Esophagus muscularis mucosa (tissue), 4 donors: ENCODE data around the gene E4F1. TPM values are rescaled to one million over a fixed set of nuclear protein-coding genes. Genes with fewer than 3 reads are reported as not detected.
A peak's percentile ranks its signal among the peaks of the same experiment; 100 is the strongest.
"Not testable (repeated sequence)": the region's sequence is repeated elsewhere in the genome, so short reads cannot be mapped to it uniquely, and the experiment has no call there.

Experiments used
- DNase-seq: peaks from one replicate; pipeline ENCODE4 v3.0.0-alpha.2; 2017; ENCODE audit errors: extremely low spot score
- H3K27ac ChIP-seq, 4 donors: fragments of 200-600 bp; sonication (generic); replicated peaks in 1 of 4; 1 replicate in 3 of 4; 2 replicates in 1 of 4; pipeline ENCODE4 v1.5.1; 2016 to 2019; ENCODE audit warnings: mild to moderate bottlenecking in 1 of 4
- H3K27me3 ChIP-seq, 4 donors: fragments of 200-600 bp; sonication (generic); one replicate each; pipeline versions ENCODE4 v1.5.1 to v1.6.0; 2016 to 2019
- H3K36me3 ChIP-seq, 4 donors: fragments of 200-600 bp; sonication (generic); one replicate each; pipeline ENCODE4 v1.5.1; 2016 to 2019
- H3K4me1 ChIP-seq, 4 donors: fragments of 200-600 bp; sonication (generic); one replicate each; pipeline ENCODE4 v1.5.1; 2016 to 2019
- H3K4me3 ChIP-seq, 4 donors: fragments of 200-600 bp; sonication (generic); 1 replicate in 2 of 4; 2 replicates in 2 of 4; pipeline ENCODE4 v1.5.1; 2016 to 2019; ENCODE audit warnings: mild to moderate bottlenecking in 4 of 4, moderate library complexity in 1 of 4
- H3K9me3 ChIP-seq, 4 donors: fragments of 200-600 bp; sonication (generic); 1 replicate in 3 of 4; 2 replicates in 1 of 4; pipeline ENCODE4 v1.5.1; 2016 to 2019
- EP300 ChIP-seq: sonication (generic); formaldehyde crosslinking; IDR thresholded peaks from one replicate; pipeline ENCODE4 v1.6.1; 2017; ENCODE audit warnings: antibody characterized with exemption
- POLR2A ChIP-seq: fragments of 450-650 bp; IDR thresholded peaks from one replicate; pipeline ENCODE4 v1.6.1; 2017; ENCODE audit warnings: antibody characterized with exemption, moderate library complexity, mild to moderate bottlenecking, low read depth
- POLR2AphosphoS5 ChIP-seq, 2 donors: sonication (generic); formaldehyde crosslinking; IDR thresholded peaks; one replicate each; pipeline ENCODE4 v1.6.1; 2017; ENCODE audit warnings: antibody characterized with exemption in 2 of 2
- WGBS: methylation state at CpG from one replicate; pipeline ENCODE4 v1.1.5; 2018; 5-methylcytosine and 5-hydroxymethylcytosine counted together
- intact Hi-C: fragments of 100-400 bp; cut with DNase I; formaldehyde crosslinking; loops from one replicate; pipeline ENCODE4 v1.15.1; 2023
- total RNA-seq, 4 donors: library from RNA; depleted of rRNA; stranded (reverse); fragments of >200 nt; gene quantifications; one replicate each; pipeline versions ENCODE4 v1.1.0 to v1.2.1, GENCODE V29; 2016
- TF ChIP-seq, protein P1 (sequence below), 3 experiments: fragments of 200-600 bp in 2 of 3; fragments of 450-650 bp in 1 of 3; sonication (generic) in 2 of 3; IDR thresholded peaks; one replicate each; pipeline ENCODE4 v1.5.1; 2017 to 2019; ENCODE audit warnings: antibody characterized with exemption in 3 of 3, mild to moderate bottlenecking in 2 of 3, moderate library complexity in 1 of 3

The E4F1 gene
- total RNA-seq, 4 donors from 2014 or later = 19.1 to 39.7 (median 28.5) TPM

DNA sequence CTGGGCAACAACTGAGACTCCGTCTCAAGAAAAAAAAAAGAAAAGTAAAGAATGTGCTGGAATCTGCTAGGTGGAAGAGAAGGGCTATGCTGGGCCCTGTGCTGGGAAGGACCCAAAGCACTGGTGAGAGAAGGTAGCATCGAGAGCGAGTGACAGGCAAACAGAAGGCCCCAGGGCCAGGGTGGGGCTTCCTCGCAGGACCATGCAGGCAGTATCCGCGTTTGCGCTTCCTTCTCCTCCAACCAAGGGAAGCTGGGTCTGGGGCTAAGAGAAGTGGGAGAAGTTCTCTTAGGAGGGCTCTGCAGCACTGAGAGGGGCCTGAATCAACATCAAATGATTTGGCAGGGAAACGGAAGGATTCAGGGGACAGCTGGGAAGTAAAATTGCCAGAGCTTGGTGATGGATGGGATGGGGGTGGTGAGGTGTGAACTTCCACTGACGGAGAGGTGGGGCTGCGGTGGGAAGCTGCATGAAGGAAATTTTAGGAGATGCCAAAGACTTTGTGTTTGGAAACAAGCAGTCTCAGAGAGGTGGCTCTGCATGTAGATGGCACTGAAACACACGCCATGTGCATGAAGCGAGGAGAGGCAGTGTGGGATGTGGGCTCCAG, 33.2 kb downstream of the E4F1 start:
- TF ChIP-seq, protein P1, sequence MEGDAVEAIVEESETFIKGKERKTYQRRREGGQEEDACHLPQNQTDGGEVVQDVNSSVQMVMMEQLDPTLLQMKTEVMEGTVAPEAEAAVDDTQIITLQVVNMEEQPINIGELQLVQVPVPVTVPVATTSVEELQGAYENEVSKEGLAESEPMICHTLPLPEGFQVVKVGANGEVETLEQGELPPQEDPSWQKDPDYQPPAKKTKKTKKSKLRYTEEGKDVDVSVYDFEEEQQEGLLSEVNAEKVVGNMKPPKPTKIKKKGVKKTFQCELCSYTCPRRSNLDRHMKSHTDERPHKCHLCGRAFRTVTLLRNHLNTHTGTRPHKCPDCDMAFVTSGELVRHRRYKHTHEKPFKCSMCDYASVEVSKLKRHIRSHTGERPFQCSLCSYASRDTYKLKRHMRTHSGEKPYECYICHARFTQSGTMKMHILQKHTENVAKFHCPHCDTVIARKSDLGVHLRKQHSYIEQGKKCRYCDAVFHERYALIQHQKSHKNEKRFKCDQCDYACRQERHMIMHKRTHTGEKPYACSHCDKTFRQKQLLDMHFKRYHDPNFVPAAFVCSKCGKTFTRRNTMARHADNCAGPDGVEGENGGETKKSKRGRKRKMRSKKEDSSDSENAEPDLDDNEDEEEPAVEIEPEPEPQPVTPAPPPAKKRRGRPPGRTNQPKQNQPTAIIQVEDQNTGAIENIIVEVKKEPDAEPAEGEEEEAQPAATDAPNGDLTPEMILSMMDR (IDR thresholded peaks at IDR 0.05) = no peak
- no peak for TF ChIP-seq POLR2AphosphoS5 (IDR thresholded peaks at IDR 0.05)
- TF ChIP-seq POLR2A = no peak
- no peak for TF ChIP-seq EP300
- peaks cover 6 to 9% (median 7%) of the 10 kb centered on the region in 4 donors for H3K4me1 ChIP-seq
- H3K27me3 ChIP-seq = no peaks in the 10 kb centered on the region
- peaks cover 78 to 94% (median 92%) of the 10 kb centered on the region in 4 donors for H3K36me3 ChIP-seq
- H3K27ac ChIP-seq = no peak overlapping the region
- 72% methylated on average over 12 of the region's 12 CpGs for WGBS
- intact Hi-C loops = no loop called here
- no peak overlapping the region for H3K4me3 ChIP-seq
- DNase-seq = no peak
- H3K9me3 ChIP-seq = no peaks in the 10 kb centered on the region

DNA sequence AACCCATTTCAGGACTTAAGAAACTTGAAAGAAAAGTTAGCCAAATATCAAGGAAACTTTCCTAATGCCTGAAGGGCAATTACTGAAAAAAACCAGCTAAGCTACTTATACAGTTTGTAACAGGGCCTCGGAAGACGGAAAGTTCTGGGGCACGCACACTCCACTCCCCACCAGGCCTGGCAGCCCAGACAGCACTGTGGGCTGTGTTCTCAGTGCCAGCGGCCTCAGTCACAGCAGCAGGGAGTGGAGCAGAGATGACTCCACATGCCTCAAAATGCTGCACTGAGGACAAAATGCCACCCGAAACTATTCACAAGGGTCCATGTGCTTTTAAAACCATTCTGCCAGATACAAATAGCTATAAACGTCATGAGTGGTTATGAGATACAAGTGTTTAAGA, 34.3 kb downstream of the E4F1 start:
- intact Hi-C loops = no loop called here
- Histone ChIP-seq H3K36me3 (peaks cover 88 to 100% (median 98%) of the 10 kb centered on the region in 4 donors), H3K9me3 (no peaks in the 10 kb centered on the region)

DNA sequence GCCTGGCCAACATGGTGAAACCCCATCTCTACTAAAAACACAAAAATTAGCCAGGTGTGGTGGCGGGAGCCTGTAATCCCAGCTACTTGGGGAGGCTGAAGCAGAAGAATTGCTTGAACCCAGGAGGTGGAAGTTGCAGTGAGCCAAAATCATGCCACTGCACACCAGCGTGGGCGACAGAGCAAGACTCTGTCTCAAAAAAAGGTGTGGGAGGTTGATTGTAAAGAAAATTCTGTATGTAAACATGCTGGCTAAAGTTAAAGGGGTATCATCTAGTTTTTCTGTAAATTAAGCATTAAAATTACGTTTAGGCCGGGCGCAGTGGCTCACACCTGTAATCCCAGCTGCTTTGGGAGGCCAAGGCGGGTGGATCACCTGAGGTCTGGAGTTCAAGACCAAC, 35.1 kb downstream of the E4F1 start:
- intact Hi-C loops, H3K4me3 ChIP-seq, H3K27ac ChIP-seq, H3K27me3 ChIP-seq, DNase-seq, H3K4me1 ChIP-seq, H3K9me3 ChIP-seq: not testable (repeated sequence)
- 92% methylated on average over 7 of the region's 7 CpGs for WGBS
- peaks cover 89 to 100% (median 98%) of the 10 kb centered on the region in 4 donors for H3K36me3 ChIP-seq

More for the DNA sequence above, 34.3 kb downstream of the E4F1 start:
- Histone ChIP-seq H3K4me3 (no peak overlapping the region), H3K27me3 (no peaks in the 10 kb centered on the region), H3K27ac (no peak overlapping the region), H3K4me1 (no peaks in the 10 kb centered on the region)
- no peak for DNase-seq
- WGBS = 82% methylated on average over 6 of the region's 6 CpGs
- no peak for TF ChIP-seq POLR2A
- TF ChIP-seq, protein P1 (IDR thresholded peaks at IDR 0.05) = no peak
- TF ChIP-seq EP300 = no peak
- TF ChIP-seq POLR2AphosphoS5 (IDR thresholded peaks at IDR 0.05) = no peak

DNA sequence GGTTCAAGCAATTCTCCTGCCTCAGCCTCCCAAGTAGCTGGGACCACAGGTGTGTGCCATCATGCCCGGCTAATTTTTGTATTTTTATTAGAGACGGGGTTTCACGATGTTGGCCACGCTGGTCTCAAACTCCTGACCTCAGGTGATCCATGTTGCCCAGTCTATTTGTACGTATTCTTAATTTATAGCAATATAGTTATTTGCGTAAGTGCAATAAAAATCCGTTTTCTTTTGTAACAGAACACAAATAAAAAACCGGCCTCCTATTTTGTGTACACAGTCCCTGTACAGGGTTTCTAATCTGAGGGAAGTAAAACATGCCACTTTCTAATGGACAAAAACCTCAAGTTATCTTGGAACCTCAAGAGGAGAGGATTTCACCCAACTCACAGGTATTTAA, 36.9 kb downstream of the E4F1 start:
- H3K27ac ChIP-seq = no peak overlapping the region
- 92% methylated on average over 8 of the region's 8 CpGs for WGBS
- no peaks in the 10 kb centered on the region for H3K27me3 ChIP-seq
- TF ChIP-seq EP300 = no peak
- TF ChIP-seq POLR2AphosphoS5 (IDR thresholded peaks at IDR 0.05) = no peak
- TF ChIP-seq, protein P1 (IDR thresholded peaks at IDR 0.05) = no peak
- TF ChIP-seq POLR2A = no peak
- peaks cover 2 to 19% (median 8%) of the 10 kb centered on the region in 4 donors for H3K4me1 ChIP-seq
- H3K9me3 ChIP-seq = no peaks in the 10 kb centered on the region
- intact Hi-C loops = loop anchor here (10.0 kb wide), 1 partner anchor 245 kb away; no protein-coding TSS in a partner anchor
- no peak overlapping the region for H3K4me3 ChIP-seq
- peaks cover 77 to 95% (median 90%) of the 10 kb centered on the region in 4 donors for H3K36me3 ChIP-seq
- DNase-seq = no peak

DNA sequence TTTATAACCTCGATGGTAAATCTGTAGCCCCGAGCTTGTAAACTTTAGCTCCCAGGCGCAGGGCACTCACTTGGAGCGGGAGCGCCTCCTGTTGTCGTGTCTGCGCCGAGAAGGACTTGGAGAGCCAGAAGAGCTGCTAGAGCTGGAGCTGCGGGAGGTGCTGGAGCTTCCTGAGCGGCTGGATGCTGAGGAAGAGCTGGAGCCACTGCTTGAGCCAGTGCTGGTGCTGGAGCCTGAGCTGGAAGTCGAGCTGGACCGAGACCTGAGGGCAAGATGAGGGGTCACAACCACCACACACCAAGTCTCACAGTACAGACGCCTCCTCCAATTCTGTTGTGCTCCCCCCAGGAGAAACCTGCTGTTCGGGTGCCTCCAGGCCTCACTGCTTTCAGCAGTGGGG, 39.6 kb downstream of the E4F1 start:
- not testable (repeated sequence) for H3K27ac ChIP-seq, H3K4me3 ChIP-seq, DNase-seq, H3K9me3 ChIP-seq, H3K27me3 ChIP-seq
- Histone ChIP-seq H3K36me3 (peaks cover 50 to 72% (median 65%) of the 10 kb centered on the region in 4 donors), H3K4me1 (peaks cover 20 to 39% (median 25%) of the 10 kb centered on the region in 4 donors)
- intact Hi-C loops = loop anchor here (10.0 kb wide), 1 partner anchor 242 kb away; no protein-coding TSS in a partner anchor
- WGBS = 79% methylated on average over 13 of the region's 14 CpGs

DNA sequence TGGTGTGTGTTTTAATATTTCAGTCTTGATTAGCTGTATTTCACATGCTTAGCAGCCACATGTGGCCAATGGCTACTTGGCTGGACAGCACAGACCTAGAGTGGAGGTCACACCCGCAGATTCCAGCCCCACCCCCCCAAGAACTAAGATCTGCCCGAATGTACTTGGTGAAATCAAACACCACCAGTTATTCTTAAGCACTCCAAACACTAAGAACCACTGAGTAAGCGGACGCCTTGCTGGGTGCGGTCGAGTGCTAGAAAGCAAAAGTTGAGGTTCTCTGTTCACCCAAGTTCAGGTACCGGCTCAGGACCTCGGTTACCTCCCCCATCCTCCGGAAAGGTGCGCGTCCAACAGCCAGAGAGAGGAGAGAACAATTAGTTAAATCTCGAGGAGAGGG, 43.5 kb downstream of the E4F1 start:
- H3K4me3 ChIP-seq = peak overlapping the region; percentile 82 to 91 (median 84)

DNA sequence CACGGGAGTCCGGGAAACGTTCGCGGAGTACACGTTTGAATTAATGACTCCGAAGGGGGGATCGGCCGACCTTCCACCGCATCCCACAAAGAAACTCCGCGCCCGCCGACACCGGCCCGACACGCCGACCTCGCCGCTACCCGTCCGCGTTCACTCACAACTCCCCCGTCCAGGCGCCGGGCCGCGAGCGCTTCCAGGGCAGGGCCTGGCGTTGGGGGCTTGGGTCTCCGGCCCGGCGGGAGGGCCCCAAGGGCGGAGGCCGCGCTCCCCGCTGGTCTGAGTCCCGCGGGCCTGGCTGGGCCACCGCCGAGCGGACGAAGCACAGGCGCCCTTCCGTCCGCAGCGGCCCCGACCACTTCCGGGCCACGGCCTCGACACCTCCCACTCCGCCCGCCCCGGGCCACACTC, 44.1 kb downstream of the E4F1 start:
- not testable (repeated sequence) for H3K27me3 ChIP-seq, DNase-seq, H3K9me3 ChIP-seq
- Histone ChIP-seq H3K4me1 (peaks cover 30 to 75% (median 49%) of the 10 kb centered on the region in 4 donors), H3K27ac (peak overlapping the region; percentile 87 to 97 (median 92)), H3K36me3 (peaks cover 13 to 31% (median 21%) of the 10 kb centered on the region in 4 donors), H3K4me3 (peak overlapping the region; percentile 82 to 91 (median 84))
- 2% methylated on average over 23 of the region's 54 CpGs for whole genome bisulfite sequencing
- intact Hi-C loops = loop anchor here (10.0 kb wide), 1 partner anchor 237 kb away; no protein-coding TSS in a partner anchor

More for the DNA sequence above, 43.5 kb downstream of the E4F1 start:
- H3K27ac ChIP-seq = peak overlapping the region; percentile 87 to 97 (median 92)
- not testable (repeated sequence) for DNase-seq, H3K27me3 ChIP-seq, H3K9me3 ChIP-seq
- peaks cover 18 to 36% (median 27%) of the 10 kb centered on the region in 4 donors for H3K36me3 ChIP-seq
- intact Hi-C loops = loop anchor here (10.0 kb wide), 1 partner anchor 238 kb away; no protein-coding TSS in a partner anchor
- peaks cover 30 to 72% (median 49%) of the 10 kb centered on the region in 4 donors for H3K4me1 ChIP-seq
- WGBS = 6% methylated on average over 11 of the region's 12 CpGs
